ENCODE data around the gene C1orf167.

DNA sequence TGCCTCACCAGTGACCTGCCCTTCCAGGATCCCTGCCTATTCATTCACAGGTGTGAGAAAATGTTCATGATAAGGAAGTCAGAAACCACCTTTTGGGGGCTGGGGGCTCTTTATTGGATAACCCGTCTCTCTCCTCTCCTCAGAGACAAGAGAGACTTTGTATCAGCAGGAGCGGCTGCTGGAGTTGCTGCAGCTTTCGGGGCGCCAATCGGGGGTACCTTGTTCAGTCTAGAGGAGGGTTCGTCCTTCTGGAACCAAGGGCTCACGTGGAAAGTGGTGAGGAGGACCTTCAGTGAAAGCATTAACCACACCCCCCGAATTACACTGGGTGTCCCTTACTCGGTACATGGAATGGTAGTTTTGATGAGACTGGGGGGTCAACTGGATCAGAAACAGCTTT lies 65.0 kb downstream of the C1orf167 start:
- TF ChIP-seq, protein P1, sequence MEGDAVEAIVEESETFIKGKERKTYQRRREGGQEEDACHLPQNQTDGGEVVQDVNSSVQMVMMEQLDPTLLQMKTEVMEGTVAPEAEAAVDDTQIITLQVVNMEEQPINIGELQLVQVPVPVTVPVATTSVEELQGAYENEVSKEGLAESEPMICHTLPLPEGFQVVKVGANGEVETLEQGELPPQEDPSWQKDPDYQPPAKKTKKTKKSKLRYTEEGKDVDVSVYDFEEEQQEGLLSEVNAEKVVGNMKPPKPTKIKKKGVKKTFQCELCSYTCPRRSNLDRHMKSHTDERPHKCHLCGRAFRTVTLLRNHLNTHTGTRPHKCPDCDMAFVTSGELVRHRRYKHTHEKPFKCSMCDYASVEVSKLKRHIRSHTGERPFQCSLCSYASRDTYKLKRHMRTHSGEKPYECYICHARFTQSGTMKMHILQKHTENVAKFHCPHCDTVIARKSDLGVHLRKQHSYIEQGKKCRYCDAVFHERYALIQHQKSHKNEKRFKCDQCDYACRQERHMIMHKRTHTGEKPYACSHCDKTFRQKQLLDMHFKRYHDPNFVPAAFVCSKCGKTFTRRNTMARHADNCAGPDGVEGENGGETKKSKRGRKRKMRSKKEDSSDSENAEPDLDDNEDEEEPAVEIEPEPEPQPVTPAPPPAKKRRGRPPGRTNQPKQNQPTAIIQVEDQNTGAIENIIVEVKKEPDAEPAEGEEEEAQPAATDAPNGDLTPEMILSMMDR (IDR thresholded peaks at IDR 0.05) = no peak
- TF ChIP-seq EZH2 (IDR thresholded peaks at IDR 0.05; ENCODE audit: borderline replicate concordance, insufficient read depth, low read depth, low read length, poor library complexity, severe bottlenecking) = no peak
